Measurements from ENCODE around the gene ANXA4.
"Not testable (repeated sequence)": the region's sequence is repeated elsewhere in the genome, so short reads cannot be mapped to it uniquely, and the experiment has no call there.

The ANXA4 gene

GRCh38 chr2:69753659-69754363, 11.9 kb downstream of the ANXA4 start:
- no peak for DNase-seq (ENCODE audit: low read depth, low spot score)

DNA sequence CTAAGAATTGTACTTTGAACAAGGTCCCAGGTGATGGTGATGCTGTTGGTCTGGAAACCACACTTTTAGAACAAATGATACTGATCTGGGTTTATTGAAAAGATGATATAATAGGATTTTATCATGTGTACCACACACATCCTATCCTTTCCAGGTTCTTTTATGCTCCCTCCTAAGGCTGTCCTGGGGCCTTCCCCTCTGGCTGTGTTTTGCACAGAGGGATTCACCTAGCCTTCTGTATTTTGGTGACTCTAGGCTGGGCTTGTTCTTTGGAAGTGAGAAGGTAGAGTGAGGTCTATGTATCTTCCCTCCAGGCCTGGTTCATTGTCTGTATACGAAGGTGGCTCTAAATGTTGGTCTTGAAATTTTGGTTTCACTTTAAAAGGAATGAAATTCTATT, 12.7 kb downstream of the ANXA4 start:
- no peak for DNase-seq (ENCODE audit: low read depth, low spot score)

GRCh38 chr2:69755862-69756467, 14.0 kb downstream of the ANXA4 start:
- DNase-seq (ENCODE audit: low read depth, low spot score): no peak

GRCh38 chr2:69762025-69762424, 20.1 kb downstream of the ANXA4 start:
- DNase-seq (ENCODE audit: low read depth, low spot score): no peak

DNA sequence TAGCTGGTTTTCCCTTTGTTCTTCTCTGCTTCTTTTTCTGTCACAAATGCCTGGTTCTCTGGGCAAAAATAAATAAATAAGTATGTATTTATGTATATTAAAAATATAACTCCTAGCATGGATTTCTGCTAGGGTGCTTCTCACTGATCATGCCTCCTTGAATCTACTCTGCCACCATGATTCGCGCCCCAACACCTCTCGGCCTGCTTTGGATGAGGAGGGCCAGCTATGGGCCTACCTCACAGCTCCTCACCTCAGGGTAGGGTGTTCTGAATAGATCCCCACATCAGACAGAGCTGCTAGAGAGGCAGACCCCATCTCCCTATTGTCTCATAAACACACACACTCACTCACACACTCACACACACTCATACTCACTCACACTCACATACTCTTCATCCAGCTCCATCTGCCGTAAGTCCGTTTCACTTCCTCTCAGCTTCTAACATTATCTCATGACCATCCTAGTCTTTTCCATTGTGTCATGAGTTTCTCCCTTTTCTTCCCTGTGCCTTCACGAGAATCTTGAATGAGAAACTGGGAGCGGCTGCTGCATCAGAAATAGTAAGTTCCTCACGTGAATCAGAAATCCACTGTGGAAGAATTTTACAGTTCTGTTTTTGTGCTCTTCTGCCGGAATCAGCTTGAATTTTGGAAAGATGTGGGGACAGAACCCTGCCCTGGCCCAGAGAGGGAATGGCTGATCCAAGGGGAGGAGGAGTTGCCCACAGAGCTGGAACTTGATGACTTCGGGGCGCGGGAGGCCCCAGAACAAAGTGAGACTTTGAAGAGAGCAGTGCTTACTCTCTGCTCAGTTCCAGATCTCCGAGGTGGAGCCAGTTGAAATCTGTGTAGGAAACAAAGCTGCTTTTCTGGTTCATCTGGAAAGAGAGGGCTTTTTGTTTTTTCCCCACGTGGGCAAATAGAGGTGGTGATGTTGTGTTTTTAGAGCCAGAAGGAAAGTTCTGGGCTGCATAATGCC, 20.9 kb downstream of the ANXA4 start:
- no peak for DNase-seq (ENCODE audit: low read depth, low spot score)

GRCh38 chr2:69763831-69764230, 21.9 kb downstream of the ANXA4 start:
- DNase-seq (ENCODE audit: low read depth, low spot score): not testable (repeated sequence)

DNA sequence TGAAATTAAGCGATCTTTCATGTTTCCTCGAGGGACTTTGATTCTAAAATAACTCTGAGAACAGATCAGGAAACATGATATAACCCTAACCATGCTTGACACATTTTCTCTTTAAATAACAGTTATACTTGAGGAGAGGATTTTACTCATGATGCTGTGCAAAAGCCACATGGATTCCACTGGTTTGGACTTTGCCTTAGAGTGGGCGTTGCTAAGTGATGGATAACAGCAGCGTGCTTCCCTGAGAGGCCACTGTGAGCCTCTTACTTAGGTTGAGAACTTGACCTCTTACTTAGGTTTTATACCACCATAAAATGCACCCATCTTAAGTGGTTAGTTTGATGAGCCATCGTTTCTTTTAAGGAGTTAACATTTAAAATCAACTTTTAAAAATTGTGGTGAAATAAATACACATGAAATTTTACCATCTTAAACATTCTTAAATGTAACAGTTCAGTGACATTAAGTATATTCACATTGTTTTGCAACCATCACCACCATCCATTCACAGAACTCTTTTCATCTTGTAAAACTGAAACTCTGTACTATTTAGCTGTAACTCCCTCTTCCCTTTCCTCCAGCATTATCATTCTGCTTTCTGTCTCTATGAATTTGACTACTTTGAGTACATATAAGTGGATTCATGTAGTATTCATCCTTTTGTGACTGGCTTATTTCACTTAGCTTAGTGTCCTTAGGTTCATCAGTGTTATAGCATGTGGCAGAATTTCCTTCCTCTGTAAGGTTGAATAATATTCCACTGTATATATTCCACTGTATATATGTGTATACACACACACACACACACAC, 22.6 kb downstream of the ANXA4 start:
- DNase-seq (ENCODE audit: low read depth, low spot score): no peak

- no peak for DNase-seq (ENCODE audit: low read depth, low spot score)
Measured at GRCh38 chr2:69765096-69765380, 23.1 kb downstream of the ANXA4 start.

DNA sequence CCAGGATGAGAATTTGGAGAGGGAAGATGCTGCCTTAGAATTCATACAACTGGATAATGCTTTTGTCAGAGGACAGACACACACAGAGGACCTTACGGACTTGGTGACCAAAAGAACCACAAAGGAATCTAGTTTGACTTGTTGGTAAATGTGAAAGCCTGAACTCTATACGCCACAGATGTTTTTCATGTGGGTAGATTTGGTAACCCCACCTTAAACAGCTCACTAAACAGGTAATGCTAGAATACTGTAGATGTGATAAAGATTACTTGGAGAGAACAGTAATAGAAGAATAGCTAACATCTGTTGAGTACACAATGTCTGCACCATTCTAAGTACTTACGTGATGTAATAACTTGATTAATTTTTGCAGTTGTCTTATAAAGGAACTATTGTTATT, 24.1 kb downstream of the ANXA4 start:
- no peak for DNase-seq (ENCODE audit: low read depth, low spot score)

- no peak for DNase-seq (ENCODE audit: low read depth, low spot score)
Measured at GRCh38 chr2:69767034-69767433, 25.1 kb downstream of the ANXA4 start.

- no peak for DNase-seq (ENCODE audit: low read depth, low spot score)
Measured at GRCh38 chr2:69768235-69768634, 26.3 kb downstream of the ANXA4 start.

DNA sequence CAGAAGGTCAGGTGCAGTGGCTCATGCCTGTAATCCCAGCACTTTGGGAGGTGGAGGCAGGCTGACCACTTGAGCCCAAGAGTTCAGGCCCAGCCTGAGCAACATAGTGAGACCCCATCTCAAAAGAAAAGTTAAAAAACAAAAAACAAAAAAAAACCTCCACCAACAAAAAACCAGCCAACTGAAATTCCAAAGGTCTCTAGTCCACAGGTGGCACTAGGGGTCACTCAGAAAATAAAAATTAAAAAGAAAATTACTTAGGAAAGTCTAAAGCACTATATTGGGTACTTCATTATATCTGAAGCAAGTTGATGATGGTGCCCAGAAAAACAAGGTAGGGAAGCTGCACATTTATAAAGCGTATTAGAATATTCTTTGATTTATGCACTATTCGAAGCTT, 26.9 kb downstream of the ANXA4 start:
- no peak for DNase-seq (ENCODE audit: low read depth, low spot score)

- DNase-seq (ENCODE audit: low read depth, low spot score): no peak
Measured at GRCh38 chr2:69769272-69769671, 27.3 kb downstream of the ANXA4 start.

DNA sequence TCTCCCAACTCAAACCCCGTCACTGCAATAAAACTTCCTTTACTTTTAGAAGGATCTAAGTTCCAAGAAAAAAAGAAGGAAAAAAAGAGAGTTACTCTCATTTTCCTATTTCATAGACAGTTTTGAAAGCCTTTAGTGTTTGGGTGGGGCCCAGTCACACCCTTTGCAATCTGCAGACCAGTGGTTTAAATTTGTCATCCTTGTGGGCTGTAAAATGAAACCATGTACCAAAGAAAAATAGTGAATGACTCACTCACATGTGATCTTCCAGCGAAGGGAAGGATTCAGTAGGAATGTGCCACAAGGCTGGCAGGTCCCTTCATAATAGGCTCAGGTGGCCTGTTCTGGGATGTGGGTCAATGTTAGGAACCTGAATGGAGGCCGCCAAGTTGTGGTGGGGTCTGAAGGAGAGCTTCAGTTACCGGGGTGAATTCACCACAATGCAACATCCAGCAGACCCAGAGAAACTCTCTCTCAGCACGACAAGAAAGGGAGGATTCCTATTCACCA, 28.3 kb downstream of the ANXA4 start:
- no peak for DNase-seq (ENCODE audit: low read depth, low spot score)

GRCh38 chr2:69770747-69771146, 28.8 kb downstream of the ANXA4 start:
- DNase-seq (ENCODE audit: low read depth, low spot score): no peak

- DNase-seq (ENCODE audit: low read depth, low spot score): no peak
Measured at GRCh38 chr2:69771461-69771860, 29.5 kb downstream of the ANXA4 start.

DNA sequence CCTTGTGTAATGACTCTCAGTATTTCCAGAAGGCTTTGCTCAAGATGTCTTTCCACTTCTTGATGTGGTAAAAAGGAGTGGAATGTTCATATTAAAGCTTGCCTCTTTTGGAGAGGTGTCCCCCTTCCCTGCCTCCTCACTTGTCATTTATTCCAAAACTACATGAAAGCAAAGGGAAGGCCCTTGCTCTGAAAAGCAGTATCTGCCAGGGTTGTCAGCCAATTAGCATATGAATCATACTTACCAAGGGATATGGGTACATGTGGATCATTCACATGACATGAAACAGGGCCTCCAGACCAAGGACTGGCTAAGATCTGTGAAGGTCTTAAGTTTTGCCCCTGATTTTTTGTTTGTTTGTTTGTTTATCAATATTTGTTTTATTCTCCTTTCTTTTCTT, 31.3 kb downstream of the ANXA4 start:
- no peak for DNase-seq (ENCODE audit: low read depth, low spot score)

DNA sequence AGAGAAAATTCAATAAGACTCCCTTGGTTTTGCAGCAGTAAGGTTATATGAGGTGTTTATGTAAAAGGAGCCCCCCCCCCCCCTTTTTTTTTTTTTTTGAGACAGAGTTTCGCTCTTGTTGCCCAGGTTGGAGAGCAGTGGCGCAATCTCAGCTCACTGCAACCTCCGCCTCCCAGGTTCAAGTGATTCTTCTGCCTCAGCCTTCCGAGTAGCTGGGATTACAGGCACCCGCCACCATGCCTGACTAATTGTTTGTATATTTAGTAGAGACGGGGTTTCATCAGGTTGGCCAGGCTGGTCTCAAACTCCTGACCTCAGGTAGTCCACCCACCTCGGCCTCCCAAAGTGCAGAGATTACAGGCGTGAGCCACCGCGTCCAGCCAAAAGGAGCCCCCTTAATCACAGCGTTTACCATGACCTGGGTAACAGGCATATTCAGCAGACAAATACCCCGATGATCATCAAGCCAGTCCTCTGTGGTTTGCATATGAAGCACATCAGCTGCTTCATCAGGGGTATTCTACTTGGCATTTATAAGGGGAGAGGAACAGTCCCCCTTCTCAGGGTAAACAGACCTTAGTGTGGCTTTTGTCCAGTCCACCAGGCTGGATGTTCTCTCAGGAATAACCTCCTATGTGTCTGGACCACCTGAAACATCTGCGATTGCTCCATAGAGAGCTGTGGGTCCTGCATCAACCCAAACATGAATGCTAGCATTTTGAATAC, 32.5 kb downstream of the ANXA4 start:
- not testable (repeated sequence) for DNase-seq (ENCODE audit: low read depth, low spot score)

DNA sequence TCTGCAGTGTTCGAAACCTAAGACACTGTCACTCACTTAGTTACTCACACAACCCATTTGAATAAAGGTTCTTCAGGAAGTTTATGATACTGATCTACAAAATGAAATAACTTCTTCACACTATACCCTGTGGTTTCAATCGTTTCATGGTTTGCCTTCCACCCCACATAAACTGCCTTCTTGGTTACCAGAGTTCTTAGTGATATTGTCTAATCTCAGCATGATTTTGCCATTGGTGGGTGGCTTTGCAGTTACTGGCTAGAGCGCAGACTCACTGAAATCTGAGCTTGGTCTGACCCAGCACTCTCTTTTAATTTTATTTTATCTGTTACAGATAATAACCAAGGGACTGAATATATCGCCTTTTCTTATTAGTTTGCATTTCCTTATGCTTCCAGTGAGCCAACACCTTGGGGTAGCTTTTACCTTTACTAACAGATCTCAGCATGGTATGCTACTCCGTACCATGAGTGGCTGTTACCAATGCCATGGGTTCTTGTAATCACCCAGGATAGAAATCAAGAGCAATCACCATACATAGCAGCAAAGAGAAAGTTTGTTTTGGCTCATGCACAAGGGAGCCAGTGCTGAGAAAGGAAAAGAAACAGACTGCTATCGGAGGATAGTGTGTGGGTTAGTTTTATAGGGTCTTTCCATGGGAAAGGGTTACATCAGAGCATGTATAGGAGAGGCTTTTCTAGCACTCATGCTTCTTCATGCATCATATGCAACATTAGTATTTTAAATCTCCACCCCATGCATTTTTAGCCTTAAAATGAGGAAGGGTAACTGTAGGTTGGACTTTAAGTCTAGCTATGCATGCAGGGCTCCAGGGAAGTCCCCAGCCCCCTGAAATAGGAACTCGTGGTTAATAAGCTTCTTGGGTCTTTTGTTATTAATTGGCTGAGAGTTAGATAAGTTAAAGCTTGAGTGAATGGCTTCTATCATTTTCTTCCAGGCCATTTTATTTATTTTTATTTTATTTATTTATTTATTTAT, 33.3 kb downstream of the ANXA4 start:
- no peak for DNase-seq (ENCODE audit: low read depth, low spot score)

Measured in smooth muscle cell of the brain vasculature (primary cell).